Measurements from ENCODE around the gene CHD9.
"Not testable (repeated sequence)": the region's sequence is repeated elsewhere in the genome, so short reads cannot be mapped to it uniquely, and the experiment has no call there.

Gene CHD9

DNA sequence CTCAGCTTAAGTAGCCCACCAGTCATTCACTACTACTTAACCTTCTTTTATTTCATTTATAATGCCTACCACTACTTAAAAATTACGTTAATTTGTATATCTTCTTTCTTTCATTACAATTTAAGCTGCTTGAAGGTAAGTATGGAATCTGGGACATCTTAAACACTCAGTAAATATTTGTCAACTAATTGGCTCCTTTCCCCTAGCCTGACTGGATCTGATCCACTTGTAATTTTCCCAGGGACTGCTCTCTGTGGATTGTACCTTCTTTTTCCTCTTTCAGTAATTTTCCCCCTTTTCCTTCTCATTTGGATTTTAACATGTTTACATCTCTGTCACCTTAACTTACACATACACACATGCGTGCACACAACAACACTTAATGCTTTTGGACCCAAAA is 227.1 kb downstream of the CHD9 start:
- no peak for DNase-seq (ENCODE audit: low read depth in 2 of 2)

DNA sequence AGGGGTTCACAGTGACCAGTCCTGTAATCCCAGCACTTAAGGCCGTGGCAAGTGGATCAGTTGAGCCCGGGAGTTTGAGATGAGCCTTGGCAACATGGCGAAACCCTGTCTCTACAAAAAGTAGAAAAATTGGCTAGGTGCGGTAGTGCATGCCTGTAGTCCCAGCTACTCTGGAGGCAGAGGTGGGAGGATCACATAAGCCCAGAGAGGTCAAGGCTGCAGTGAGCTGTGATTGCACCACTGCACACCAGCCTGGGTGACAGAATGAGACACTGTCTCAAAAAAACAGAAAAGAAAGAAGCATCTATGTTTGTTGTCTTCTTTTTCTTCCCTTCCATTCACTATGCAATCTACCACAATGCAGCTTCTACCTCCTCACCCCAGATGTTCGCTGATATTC is 227.5 kb downstream of the CHD9 start:
- no peak for DNase-seq (ENCODE audit: low read depth in 2 of 2)

DNA sequence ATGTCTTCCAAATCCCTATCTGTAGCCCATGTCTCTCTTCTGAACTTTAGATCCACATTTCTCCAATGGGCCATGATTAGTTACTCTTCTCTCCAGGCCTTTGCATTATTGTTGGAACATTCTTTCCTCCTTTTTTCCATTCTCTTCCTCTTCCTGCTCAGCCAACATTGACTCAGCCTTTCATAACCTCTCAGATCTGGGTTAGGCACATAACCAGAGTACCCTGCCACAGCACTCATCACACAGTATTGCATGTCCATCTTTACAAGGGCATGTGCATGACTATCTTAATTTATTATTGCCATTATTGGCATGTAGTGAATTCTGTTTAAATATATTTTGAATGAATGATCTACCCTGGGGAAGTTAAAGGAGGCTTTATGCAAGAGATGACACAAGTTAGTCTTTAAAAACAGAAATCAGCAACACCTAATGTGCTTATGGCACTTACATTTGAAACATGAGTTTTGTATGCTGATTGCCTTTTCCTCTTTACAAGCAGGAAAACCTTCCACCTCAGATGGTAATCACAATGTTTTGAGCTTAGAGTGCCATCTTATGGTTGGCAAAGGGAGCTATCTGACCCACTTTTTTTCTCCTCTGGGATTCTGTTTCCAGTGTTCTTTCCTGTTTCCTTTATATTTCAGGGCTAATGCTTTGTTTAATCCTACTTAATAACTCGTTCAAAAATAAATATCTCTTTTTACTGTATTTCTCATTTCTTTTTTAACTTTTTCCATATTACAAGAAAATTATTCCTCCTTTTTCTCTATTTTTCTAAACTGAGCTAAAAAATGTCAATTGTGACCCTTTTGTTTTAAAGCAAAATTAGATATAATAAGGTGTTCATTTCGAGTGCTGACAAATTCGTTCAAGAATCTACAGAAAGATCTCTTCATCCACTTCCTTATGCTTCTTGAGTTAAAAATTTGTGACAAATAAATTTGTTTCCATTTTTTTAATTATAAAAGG is 228.5 kb downstream of the CHD9 start:
- no peak for DNase-seq (ENCODE audit: low read depth in 2 of 2)

DNA sequence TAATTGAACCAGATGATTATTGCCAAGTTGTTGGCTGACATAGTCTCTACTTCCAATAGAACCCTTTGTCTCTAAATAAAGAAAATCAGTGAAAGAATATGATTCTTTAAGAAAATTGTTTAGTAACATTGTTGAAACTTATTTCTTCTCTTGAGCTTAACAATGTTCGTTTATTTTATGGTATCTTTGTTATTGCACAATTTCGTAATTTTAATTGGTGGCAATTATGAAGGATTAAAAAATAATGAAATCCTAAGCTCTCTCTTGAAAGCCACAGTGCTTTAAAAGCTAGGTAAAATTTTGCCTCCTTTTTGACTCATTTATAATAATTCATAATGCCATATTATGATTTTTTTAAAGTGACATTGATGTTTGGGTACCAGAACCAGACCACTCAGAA is 230.4 kb downstream of the CHD9 start:
- no peak for DNase-seq (ENCODE audit: low read depth in 2 of 2)

DNA sequence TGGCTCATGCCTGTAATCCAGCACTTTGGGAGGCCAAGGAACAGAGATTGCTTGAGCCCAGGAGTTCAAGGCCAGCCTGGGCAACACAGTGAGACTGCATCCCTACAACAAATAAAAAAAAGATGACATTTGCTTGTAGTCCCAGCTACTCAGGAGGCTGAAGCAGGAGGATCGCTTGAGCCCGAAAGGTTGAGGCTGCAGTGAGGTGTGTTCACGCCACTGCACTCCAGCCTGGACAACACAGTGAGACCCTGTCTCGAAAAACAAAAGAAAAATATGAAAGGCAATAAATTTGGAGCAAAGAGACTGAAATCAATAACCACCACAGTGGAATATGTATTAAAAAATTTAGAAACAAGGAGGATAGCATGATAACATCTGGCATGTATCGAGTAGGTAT is 235.7 kb downstream of the CHD9 start:
- no peak for DNase-seq (ENCODE audit: low read depth in 2 of 2)

DNA sequence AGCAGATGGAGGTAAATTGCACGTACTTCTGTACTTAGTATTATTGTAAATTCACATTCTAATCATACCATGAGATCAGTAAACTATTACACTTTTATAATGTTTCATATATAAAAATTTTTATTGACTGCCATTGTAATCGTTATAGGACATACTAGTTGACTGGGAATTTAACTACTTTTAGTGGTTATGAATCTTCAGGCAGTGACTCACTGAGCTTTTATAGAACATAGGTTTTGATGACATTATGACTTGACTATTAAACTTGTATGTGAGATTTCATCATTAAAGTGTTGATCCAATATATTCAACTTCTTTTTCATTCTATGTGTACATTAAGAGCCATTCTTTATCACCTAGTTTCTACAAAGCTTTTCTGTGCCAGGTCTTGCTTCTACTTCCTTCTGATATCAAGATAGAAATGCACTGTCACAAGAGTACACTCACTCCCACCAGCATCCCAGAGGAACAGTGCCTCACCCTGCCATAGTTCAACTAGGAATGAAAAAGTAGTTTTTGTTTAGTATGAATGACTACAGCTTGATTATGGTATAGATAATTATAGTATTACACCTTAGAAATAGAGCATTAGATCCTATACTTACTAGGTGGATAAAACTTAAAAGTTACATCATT is 237.1 kb downstream of the CHD9 start:
- no peak for DNase-seq (ENCODE audit: low read depth in 2 of 2)

DNA sequence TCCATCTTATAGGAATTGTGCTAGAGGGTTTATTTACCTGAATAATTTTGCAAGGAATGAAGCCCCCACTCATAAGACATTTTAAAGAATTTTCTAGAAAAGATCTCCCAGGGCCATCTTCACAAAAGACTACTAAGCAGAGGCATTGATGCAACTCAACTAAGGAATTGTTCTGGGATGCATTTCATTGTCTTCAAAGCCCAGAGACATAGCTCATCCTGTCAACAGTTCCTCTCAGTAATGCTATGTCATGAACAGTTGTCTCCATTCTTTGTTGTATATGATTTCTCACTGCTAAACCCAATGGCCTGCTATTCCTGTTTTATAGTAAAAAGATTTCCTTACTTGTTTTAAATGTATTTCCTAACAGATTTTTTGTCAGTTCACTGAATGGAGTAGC is 242.7 kb downstream of the CHD9 start:
- no peak for DNase-seq (ENCODE audit: low read depth in 2 of 2)

DNA sequence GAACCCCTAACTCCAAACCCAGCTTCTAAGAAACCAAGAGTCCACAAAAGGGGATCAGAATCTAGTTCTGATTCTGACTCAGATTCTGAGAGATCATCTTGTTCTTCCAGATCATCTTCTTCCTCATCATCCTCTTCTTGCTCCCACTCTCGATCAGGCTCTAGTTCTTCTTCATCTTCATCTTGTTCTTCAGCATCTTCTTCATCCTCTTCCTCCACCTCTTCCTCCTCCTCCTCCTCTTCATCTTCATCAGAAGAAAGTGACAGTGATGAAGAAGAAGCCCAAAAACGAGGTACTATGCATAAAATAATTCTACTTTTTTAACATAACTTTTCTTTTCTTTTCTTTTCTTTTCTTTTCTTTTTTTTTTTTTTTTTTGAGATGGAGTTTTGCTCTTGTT is 249.5 kb downstream of the CHD9 start:
- DNase-seq (ENCODE audit: low read depth in 2 of 2): no peak

DNA sequence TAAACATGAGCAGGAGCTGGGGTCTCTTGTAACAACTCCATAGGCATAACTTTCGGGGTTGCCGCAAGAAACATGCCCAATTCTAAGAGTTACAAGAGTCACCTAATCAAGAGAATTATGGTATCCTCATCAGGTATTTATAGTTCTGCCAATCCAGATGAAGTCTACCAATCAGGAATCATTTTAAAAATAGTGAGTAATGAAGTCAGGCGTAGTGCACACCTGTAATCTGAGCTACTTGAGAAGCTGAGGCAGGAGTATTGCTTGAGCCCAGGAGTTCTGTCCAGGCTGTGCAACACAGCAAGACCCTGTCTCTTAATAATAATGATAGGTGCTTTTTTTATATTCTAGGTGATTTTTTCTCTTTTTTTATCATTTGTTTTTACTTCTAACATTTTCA is 251.0 kb downstream of the CHD9 start:
- DNase-seq (ENCODE audit: low read depth in 2 of 2): no peak

DNA sequence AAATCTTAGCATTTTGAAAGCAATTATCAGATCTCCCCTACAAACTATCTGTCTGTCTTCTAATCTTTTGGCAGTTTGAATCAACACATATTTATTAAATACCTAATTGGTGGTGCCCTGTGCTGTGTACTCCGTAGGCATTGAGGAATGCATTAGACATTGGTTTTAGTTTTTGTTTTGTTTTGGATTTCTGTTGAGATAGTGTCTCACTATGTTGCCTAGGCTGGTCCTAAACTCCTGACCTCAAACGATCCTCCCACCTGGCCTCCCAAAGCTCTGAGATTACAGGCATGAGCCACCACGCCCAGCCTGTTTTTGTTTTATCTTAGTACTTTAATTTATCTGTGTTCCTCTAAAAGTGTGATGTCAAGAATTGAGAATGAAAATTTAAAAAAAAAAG is 254.7 kb downstream of the CHD9 start:
- DNase-seq (ENCODE audit: low read depth in 2 of 2): no peak

DNA sequence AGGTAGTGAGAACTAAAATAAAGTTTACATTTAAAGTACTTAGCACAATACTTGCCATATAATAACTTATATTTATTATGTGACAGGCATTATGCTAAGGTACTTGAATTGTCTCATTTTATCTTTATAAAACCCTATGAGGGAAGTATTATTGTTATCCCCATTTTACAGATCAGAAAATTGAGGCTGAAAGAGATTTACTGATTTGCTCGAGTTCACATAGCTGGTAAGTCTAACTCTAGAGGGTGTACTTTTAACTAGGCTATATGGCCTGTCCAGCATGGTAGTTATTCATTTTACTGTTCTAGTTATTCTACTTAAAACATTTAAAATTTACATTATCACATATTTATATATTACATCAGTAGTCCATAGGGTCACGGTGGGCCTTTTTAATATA is 266.2 kb downstream of the CHD9 start:
- DNase-seq (ENCODE audit: low read depth in 2 of 2): no peak

DNA sequence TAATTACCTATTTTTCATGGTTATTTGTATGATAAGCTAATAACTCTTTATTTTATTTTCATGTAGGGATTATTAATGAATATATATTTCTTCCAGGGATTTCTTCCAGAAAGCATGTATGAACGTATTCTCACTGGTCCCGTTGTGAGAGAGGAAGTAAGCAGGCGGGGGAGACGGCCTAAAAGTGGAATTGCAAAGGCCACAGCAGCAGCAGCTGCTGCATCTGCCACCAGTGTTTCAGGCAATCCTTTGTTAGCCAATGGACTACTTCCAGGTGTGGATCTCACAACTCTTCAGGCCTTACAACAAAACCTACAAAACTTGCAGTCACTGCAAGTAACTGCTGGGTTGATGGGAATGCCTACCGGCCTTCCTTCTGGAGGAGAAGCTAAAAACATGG is 269.1 kb downstream of the CHD9 start:
- DNase-seq (ENCODE audit: low read depth in 2 of 2): no peak

DNA sequence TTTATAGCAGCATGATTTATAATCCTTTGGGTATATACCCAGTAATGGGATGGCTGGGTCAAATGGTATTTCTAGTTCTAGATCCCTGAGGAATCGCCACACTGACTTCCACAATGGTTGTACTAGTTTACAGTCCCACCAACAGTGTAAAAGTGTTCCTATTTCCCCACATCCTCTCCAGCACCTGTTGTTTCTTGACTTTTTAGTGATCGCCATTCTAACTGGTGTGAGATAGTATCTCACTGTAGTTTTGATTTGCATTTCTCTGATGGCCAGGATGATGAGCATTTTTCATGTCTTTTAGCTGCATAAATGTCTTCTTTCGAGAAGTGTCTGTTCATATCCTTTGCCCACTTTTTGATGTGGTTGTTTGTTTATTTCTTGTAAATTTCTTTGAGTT is 276.2 kb downstream of the CHD9 start:
- DNase-seq (ENCODE audit: low read depth in 2 of 2): not testable (repeated sequence)

DNA sequence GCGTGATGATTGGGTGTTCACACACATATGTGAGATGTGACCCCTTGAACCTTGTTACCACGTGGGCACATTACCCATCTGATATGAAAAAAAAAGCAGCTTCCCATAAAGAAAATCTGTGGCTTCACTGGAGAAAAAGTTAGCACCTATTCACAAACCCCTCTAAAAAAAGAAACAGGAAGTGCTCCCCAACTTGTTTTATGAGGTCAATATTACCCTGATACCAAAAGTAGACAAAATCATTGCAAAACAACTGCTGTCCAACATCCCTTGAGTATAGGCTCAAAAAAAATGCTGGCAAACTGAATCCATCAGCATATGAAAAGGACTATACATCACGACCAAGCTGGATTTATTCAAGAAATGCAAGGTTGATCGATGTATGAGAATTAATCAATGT is 279.8 kb downstream of the CHD9 start:
- DNase-seq (ENCODE audit: low read depth in 2 of 2): no peak

DNA sequence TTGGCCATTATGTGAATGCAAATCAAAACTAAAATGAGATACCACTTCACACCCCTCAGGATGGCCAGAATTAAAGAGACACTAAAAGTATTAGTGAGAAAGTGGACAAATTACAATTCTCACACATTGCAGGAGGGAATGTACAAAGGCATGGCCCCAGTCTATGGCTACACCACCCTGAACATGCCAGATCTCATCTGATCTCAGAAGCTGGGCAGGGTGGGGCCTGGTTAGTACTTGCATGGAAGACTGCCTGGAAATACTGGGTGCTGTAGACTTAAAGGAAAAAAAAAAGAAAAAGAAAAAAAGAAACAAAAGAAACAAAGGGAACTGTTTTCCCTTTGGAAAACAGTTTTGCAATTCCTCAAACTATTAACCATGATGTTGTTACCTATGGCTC is 282.5 kb downstream of the CHD9 start:
- no peak for DNase-seq (ENCODE audit: low read depth in 2 of 2)

DNA sequence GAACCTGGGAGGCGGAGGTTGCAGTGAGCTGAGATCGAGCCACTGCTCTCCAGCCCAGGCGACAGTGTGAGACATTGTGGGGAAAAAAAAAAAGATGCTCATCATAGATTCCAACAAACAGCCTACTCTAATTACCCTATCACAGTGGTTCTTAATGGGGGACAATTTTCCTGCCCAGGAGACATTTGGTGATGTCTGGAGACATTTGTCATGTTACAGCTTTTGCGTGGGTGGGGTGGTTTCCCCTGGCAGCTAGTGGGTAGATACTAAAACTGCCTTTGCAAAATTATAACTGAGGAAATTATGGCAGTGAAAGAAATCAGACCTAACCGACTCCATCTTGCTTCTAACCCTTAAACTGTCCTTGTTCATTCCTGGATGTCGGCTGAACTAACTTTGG is 287.0 kb downstream of the CHD9 start:
- no peak for DNase-seq (ENCODE audit: low read depth in 2 of 2)

DNA sequence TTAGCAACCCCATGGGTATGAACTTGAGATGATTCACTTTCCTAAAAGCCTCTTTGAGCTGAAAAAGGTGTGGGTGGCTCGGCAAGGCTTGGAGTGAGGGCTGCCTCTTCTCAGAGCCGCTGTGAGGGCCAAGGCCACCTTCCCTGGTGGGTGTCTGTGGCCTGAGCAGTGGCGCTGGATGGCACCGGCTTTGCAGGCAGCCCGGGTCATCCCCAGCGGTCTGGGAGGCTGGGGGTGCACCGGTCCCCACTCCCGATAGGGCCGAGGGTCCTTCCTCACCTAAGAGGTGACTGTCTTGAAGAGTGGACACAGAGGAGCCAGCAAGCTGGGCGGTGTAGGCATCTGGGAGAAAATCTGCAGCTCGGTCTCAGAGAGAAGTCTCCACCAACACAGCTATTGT is 300.3 kb downstream of the CHD9 start:
- no peak for DNase-seq (ENCODE audit: low read depth in 2 of 2)

DNA sequence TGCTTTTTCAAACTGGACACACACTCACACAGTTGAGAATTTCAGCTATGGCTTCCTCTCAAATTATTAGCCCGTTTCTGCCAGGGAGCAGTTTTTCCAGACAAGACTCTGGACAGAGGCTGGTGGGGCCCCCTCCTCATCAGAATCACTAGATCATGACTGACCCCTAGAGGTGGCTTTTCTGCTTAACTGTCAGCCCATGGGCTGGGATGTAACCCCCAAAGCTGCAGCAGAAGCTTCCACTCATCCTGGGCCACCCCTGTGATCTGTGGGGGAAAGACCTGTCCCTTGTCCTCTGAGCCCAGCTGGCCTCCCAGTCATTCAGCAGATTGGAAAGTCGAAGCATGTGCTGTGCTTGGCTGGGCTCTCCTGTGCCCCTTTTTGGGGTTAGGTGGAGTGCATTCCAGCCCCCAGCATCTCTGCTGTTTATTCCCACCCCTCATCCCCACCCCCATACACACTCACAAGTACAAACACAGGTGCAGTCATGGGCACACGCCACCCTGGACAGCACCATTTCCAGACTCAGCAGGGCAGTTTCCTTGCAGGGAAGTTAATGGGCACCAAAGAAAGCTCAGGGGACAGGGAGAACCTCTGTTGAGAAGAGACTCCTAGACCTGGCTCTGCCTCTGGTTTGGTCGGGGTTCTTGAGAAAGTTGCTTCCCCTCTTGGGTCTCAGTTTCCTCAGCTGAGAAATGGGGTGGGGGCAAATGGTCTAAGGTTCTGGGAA is 301.9 kb downstream of the CHD9 start:
- no peak for DNase-seq (ENCODE audit: low read depth in 2 of 2)

DNA sequence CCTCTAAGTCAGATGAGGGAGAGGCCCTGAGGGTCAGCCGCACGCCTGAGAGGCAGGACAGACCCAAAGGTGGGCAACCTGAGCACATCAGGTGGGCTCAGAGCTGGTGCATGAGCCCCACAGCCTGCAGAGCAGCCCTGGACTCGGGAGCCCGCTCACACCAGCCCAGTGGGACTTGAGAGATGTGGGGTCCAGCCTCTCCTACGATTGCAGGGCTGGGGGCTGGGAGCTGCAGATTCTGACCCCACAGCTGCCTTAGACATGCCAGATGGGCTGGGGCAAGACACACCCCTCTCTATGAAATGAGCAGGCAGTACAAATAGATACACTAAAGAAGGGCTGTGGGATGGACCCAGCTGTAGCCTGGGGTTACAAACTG is 302.4 kb downstream of the CHD9 start:
- no peak for DNase-seq (ENCODE audit: low read depth in 2 of 2)

DNA sequence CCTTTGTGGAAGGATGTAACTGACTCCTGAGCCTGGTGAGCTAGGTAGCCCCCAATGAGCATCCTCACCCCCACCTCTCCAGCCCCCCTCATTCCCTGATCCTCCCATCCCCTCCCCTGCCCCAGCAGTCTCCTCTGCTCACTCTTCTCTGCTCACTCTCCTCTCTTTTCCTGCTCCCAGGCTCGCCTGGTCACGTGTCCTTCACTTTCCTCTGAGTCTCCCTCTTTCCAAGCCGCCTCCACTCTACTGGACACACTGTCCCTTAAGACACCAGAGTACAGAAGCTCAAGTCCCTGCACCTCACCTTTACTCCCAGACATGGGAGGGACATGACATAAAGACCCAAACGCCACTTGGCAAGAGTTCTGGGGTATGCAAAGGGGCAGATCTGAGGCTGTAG is 303.2 kb downstream of the CHD9 start:
- DNase-seq (ENCODE audit: low read depth in 2 of 2): no peak

DNA sequence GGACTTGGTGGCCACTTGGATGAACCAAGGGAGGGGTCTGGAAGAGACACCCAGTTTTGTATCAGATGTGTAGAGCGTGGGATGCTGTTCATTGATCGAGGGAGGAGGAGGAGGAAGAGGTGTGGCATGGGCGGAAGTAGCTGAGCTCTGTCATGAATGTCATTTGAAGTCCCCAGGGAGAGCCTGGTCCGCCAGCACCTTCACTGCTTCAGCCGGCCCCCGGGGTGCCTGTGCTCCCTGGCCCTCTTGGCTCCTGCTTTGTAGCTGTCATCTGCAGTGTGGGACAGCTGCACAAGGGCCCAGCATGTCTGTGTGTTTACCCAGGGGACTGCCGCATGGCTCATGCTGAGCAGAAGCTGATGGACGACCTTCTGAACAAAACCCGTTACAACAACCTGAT is 304.1 kb downstream of the CHD9 start:
- DNase-seq (ENCODE audit: low read depth in 2 of 2): no peak

DNA sequence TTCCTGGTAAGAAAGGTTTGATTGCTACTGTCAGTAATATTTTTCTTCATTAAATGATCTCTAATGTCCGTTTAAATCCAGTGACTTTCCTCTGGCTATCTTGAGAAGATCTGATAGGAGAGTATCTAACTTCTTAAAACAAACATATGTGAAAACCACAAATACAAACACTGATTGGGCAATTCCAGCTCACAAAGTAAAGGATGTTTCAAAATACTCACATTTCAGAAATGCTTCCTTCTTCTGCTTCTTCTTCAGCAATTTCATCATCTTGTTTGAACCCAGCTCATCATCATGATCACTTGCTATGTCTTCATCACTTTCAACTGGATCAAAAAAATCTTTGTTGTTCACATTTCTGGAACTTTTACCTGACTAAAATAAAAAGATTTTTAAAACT is 315.1 kb downstream of the CHD9 start:
- DNase-seq (ENCODE audit: low read depth in 2 of 2): no peak

DNA sequence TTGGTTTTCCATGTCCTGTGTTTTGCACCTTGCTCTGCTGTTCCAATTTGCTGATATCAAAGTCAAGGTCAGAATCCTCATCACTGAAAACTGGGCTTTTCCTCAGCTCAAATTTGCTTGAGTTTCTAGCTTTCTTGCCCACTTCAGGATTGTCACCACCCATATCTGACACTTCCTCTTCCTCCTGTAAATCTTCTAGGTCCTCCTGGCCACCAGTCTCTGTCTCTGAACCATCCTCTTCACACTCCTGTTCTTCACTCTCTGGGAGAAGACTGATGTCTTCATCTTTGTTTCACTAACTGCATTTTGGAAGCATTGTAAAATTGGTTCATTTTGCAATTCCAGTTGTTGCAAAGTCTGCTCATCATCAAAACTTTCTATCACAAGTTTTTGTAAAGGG is 316.0 kb downstream of the CHD9 start:
- no peak for DNase-seq (ENCODE audit: low read depth in 2 of 2)
